AG09319 (cell line): Measurements from ENCODE around the gene S100A7.

Source experiments
- DNase-seq: peaks from one replicate; pipeline ENCODE4 v3.0.0-alpha.2; 2010; ENCODE audit warnings: low read depth; ENCODE audit errors: extremely low read depth
- CTCF ChIP-seq: IDR thresholded peaks from 2 replicates; pipeline ENCODE4 v1.5.1; 2011; ENCODE audit warnings: low read depth, mild to moderate bottlenecking, inconsistent platforms, low read length, moderate library complexity

The S100A7 gene

GRCh38 chr1:153447498-153448170 lies 12.8 kb downstream of the S100A7 start:
- no peak for TF ChIP-seq CTCF
- DNase-seq, result peak; percentile 24

- DNase-seq, result no peak
- TF ChIP-seq CTCF, result no peak
Observed at GRCh38 chr1:153444078-153444477, 16.4 kb downstream of the S100A7 start.

GRCh38 chr1:153443486-153443885 lies 17.0 kb downstream of the S100A7 start:
- no peak for TF ChIP-seq CTCF
- DNase-seq, result no peak

GRCh38 chr1:153441238-153441755 lies 19.2 kb downstream of the S100A7 start:
- TF ChIP-seq CTCF, result no peak
- DNase-seq, result no peak

DNA sequence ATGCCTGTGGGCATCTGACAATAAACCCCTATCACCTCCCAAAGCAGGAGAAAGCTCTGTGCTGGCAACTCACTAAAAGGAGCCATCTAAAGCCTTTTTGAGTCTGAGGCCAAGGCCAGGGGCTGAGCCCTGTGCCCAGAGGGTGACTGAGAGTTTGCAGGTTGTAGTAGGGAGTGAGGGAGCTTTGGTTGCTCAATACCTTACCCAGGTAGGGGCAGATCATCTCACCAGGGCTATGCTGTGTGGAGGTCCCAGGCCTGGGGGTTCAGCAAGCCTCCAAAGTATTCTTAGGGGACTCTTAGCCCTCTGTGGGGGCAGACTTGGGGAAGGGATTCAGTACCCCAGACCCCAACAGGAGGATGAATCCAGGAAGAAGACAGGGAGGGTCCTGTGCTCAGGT lies 21.2 kb downstream of the S100A7 start:
- DNase-seq, result no peak
- no peak for TF ChIP-seq CTCF

- no peak for TF ChIP-seq CTCF
- no peak for DNase-seq
Observed at GRCh38 chr1:153438599-153438998, 21.9 kb downstream of the S100A7 start.

- DNase-seq, result no peak
Observed at GRCh38 chr1:153437236-153437635, 23.2 kb downstream of the S100A7 start.

More at GRCh38 chr1:153437236-153437635, 23.2 kb downstream of the S100A7 start:
- TF ChIP-seq CTCF, result no peak
